Measurements from ENCODE around the gene DIP2C. TPM values are rescaled to one million over a fixed set of nuclear protein-coding genes. Genes with fewer than 3 reads are reported as not detected.

Gene DIP2C
- total RNA-seq, 1 donor from 2014 or later, result 23.1 TPM

DNA sequence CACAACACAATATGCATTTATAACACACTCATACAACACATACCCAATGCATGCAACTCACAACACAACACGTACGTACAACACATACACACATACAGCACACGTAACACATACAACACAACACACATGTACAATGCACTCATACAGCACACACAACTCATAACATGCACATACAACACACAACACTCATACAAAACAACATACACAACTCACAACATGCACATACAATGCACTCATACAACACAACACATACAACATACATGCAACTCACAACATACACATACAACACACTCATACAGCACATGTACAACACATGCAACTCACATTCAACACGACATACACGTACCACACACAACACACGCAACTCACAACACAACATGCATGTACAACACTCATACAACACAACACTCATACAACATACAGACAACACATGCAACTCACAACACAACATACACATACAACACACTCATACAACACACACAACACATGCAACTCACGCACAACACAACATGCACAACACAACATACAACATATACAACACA, 21.8 kb downstream of the DIP2C start:
- peaks cover 8% of the 10 kb centered on the region for H3K4me1 Mint-ChIP-seq (ENCODE audit: unreplicated experiment)
- H3K36me3 Mint-ChIP-seq, result no peaks in the 10 kb centered on the region
- H3K4me3 Mint-ChIP-seq, result no peak overlapping the region
- no peaks in the 10 kb centered on the region for H3K27me3 Mint-ChIP-seq
- H3K9me3 Mint-ChIP-seq, result no peaks in the 10 kb centered on the region
- TF ChIP-seq, protein P1, sequence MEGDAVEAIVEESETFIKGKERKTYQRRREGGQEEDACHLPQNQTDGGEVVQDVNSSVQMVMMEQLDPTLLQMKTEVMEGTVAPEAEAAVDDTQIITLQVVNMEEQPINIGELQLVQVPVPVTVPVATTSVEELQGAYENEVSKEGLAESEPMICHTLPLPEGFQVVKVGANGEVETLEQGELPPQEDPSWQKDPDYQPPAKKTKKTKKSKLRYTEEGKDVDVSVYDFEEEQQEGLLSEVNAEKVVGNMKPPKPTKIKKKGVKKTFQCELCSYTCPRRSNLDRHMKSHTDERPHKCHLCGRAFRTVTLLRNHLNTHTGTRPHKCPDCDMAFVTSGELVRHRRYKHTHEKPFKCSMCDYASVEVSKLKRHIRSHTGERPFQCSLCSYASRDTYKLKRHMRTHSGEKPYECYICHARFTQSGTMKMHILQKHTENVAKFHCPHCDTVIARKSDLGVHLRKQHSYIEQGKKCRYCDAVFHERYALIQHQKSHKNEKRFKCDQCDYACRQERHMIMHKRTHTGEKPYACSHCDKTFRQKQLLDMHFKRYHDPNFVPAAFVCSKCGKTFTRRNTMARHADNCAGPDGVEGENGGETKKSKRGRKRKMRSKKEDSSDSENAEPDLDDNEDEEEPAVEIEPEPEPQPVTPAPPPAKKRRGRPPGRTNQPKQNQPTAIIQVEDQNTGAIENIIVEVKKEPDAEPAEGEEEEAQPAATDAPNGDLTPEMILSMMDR (conservative IDR thresholded peaks at IDR 0.05), result no peak
- DNase-seq (ENCODE audit: extremely low spot score, unreplicated experiment), result no peak
- no peak overlapping the region for H3K27ac Mint-ChIP-seq

DNA sequence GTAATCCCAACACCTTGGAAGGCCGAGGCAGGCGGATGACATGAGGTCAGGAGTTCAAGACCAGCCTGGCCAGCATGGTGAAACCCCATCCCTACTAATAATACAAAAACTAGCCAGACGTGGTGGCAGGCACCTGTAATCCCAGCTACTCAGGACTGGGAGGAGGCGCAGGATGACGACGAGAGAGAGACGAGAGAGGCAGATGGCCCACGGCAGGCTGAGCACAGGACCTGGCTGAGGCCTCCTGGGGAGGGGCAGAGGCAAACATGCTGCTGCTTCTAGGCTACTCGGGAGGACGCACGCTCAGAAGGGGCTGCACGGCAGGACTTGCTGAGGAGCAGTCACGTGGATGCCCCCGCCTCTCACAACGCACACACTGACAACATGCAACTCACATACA, 22.4 kb downstream of the DIP2C start:
- Mint-ChIP-seq H3K9me3 (no peaks in the 10 kb centered on the region), H3K27me3 (no peaks in the 10 kb centered on the region), H3K4me3 (no peak overlapping the region), H3K36me3 (no peaks in the 10 kb centered on the region), H3K4me1 (ENCODE audit: unreplicated experiment) (peaks cover 13% of the 10 kb centered on the region), H3K27ac (no peak overlapping the region)
- DNase-seq (ENCODE audit: extremely low spot score, unreplicated experiment), result peak; percentile 52
- TF ChIP-seq, protein P1 (conservative IDR thresholded peaks at IDR 0.05), result no peak

DNA sequence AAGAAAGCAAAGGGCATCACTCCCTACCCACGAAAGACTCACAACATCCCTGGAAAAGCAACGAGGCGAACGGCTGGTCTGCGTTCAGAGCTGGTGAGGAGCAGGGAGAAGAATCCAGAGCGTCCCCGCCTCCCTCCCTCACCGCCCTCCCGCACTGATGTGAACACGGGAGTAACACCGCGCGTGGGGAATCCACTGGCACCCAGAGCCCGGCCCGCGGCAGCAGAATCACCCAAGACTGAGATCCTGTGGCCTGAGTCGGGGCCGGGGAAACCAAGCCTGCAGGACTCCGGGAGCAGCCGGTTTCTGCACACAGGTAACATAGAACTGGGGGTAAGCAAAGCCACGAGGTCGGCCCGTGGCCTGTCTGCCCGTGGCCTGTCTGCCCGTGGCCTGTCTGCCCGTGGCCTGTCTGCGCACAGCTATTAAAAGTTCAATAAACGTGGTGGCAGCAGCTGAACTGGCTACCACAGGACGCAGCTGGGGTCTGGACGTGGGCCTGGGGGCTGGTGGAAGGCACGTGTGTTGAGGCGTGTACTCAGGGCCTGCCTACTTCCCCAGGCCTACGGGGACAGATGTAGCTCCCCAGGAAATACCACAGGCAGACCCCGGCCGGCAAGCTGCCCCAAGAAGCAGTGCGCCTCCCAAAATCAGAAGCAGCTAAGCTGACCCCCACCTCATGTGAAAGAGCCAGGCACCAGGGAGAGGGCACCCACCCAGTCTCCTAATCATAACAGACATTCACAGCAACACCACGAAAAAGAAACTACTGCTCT, 23.0 kb downstream of the DIP2C start:
- TF ChIP-seq, protein P1 (conservative IDR thresholded peaks at IDR 0.05), result no peak
- no peaks in the 10 kb centered on the region for H3K27me3 Mint-ChIP-seq
- H3K27ac Mint-ChIP-seq, result no peak overlapping the region
- peak; percentile 53 for DNase-seq (ENCODE audit: extremely low spot score, unreplicated experiment)
- no peaks in the 10 kb centered on the region for H3K36me3 Mint-ChIP-seq
- H3K9me3 Mint-ChIP-seq, result no peaks in the 10 kb centered on the region
- peaks cover 20% of the 10 kb centered on the region for H3K4me1 Mint-ChIP-seq (ENCODE audit: unreplicated experiment)
- H3K4me3 Mint-ChIP-seq, result no peak overlapping the region

DNA sequence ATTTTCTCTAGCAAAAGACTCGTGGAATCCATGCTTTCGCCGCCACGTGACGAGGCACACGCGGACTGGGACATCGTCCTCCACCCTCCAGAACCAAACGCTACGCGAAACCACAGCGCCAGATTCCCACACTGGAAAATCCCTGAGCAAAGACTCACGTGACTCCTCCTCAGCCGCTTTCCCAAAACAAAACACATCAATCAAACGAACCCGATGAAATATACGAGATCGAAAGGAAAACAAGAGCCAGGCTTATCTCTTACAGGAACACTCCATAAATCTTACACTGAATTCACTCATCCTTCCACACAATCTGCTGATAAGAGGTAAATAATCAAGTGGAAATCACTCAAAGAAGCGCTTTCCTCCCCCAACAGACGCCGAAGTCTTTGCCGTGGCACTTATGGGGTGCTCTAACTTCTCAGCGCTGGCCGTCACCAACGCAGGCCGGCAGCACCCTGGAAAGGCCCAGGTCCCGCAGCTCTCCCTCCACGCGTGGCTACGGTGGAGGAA, 23.8 kb downstream of the DIP2C start:
- Mint-ChIP-seq H3K36me3 (no peaks in the 10 kb centered on the region), H3K9me3 (no peaks in the 10 kb centered on the region), H3K4me1 (ENCODE audit: unreplicated experiment) (peaks cover 28% of the 10 kb centered on the region), H3K4me3 (no peak overlapping the region), H3K27me3 (no peaks in the 10 kb centered on the region), H3K27ac (no peak overlapping the region)
- TF ChIP-seq, protein P1 (conservative IDR thresholded peaks at IDR 0.05), result no peak
- peak; percentile 36 for DNase-seq (ENCODE audit: extremely low spot score, unreplicated experiment)

DNA sequence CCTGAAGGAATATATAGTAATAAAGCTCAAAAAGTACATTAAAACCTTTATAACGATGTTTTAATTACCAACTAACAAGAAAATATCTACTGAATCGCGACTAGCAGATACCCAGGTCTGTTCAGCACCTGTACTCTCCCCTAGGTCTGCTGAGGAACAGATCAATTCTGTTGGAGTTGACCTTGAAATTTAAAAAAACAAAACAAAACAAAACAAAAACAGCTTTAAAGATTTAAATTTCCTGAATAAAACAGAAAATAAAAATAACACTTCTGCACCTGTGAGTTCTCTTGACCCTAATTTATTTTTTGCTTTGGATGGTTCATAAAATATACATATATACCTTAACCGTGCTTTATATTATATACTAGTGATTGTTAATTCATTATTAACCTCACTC, 24.6 kb downstream of the DIP2C start:
- Mint-ChIP-seq H3K9me3 (no peaks in the 10 kb centered on the region), H3K27me3 (no peaks in the 10 kb centered on the region), H3K4me1 (ENCODE audit: unreplicated experiment) (peaks cover 32% of the 10 kb centered on the region), H3K27ac (no peak overlapping the region), H3K36me3 (no peaks in the 10 kb centered on the region), H3K4me3 (no peak overlapping the region)
- TF ChIP-seq, protein P1 (conservative IDR thresholded peaks at IDR 0.05), result no peak
- DNase-seq (ENCODE audit: extremely low spot score, unreplicated experiment), result no peak

Measured in type B pancreatic cell (in vitro differentiated cells).